ENCODE results near the gene SRXN1.

Gene SRXN1

GRCh38 chr20:675033-675452, 22.0 kb upstream of the SRXN1 start:
- no peak for DNase-seq

GRCh38 chr20:673603-674001, 20.6 kb upstream of the SRXN1 start:
- no peak for DNase-seq

GRCh38 chr20:672963-673602, 20.1 kb upstream of the SRXN1 start:
- DNase-seq = no peak

- DNase-seq = no peak
These were observed 18.4 kb upstream of the SRXN1 start for GRCh38 chr20:671252-672030.

- no peak for DNase-seq
These were observed 16.6 kb upstream of the SRXN1 start for GRCh38 chr20:669573-669972.

GRCh38 chr20:668638-669037, 15.6 kb upstream of the SRXN1 start:
- DNase-seq = no peak

- no peak for DNase-seq
These were observed 15.1 kb upstream of the SRXN1 start for GRCh38 chr20:668050-668449.

- DNase-seq = no peak
These were observed 14.5 kb upstream of the SRXN1 start for GRCh38 chr20:667351-668034.

GRCh38 chr20:666877-667276, 13.9 kb upstream of the SRXN1 start:
- DNase-seq = no peak

- DNase-seq = no peak
These were observed 12.3 kb upstream of the SRXN1 start for GRCh38 chr20:665276-665675.

- DNase-seq = no peak
These were observed 11.6 kb upstream of the SRXN1 start for GRCh38 chr20:664576-664975.

- no peak for DNase-seq
These were observed 11.2 kb upstream of the SRXN1 start for GRCh38 chr20:664151-664550.

- no peak for DNase-seq
These were observed 10.5 kb upstream of the SRXN1 start for GRCh38 chr20:663315-664090.

- DNase-seq = no peak
These were observed 9.5 kb upstream of the SRXN1 start for GRCh38 chr20:662277-663192.

GRCh38 chr20:661474-662270, 8.7 kb upstream of the SRXN1 start:
- no peak for DNase-seq

GRCh38 chr20:658731-659291, 5.8 kb upstream of the SRXN1 start:
- no peak for DNase-seq

- no peak for DNase-seq
These were observed 5.2 kb upstream of the SRXN1 start for GRCh38 chr20:658202-658601.

- no peak for DNase-seq
These were observed 3.0 kb upstream of the SRXN1 start for GRCh38 chr20:655726-656624.

- DNase-seq = no peak
These were observed 1.4 kb upstream of the SRXN1 start for GRCh38 chr20:654417-654750.
